HG02852 (cell line): ENCODE results near the gene VENTX.
"Not testable (repeated sequence)": the region's sequence is repeated elsewhere in the genome, so short reads cannot be mapped to it uniquely, and the experiment has no call there.

Experiments
- ATAC-seq: cut with Tn5 transposase; IDR thresholded peaks from one replicate; pipeline ENCODE4 v1.9.1; 2021; ENCODE audit warnings: mild to moderate bottlenecking, moderate library complexity; ENCODE audit not compliant: unreplicated experiment

VENTX gene

DNA sequence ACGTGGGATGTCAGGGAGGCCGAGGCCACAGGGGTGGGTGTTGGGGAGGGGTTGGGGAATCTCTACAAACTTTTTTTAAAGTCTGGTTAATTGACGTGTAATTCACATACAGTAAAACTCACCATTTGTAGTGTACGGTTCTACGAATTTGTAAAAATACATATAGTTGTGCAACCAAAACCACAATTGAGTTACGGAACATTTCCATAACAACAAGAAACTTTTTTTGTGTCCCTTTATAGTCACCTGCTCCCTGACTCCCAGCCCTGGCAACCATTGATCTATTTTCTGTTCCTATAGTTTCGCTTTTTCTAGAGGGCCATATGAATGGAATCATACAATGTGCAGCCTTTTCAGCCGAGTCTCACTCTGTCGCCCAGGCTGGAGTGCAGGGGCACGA is 2.9 kb upstream of the VENTX start:
- ATAC-seq: not testable (repeated sequence)

GRCh38 chr10:133235265-133235855 is 2.3 kb upstream of the VENTX start:
- no peak for ATAC-seq

GRCh38 chr10:133235932-133236331 is 1.7 kb upstream of the VENTX start:
- no peak for ATAC-seq

GRCh38 chr10:133236401-133237240 is 1.0 kb upstream of the VENTX start:
- no peak for ATAC-seq

- no peak for ATAC-seq
Measured at GRCh38 chr10:133237241-133237587, 441 bp upstream of the VENTX start.

- no peak for ATAC-seq
Measured at GRCh38 chr10:133238466-133238804, 780 bp downstream of the VENTX start.

GRCh38 chr10:133239990-133240389 is 2.3 kb downstream of the VENTX start:
- no peak for ATAC-seq

DNA sequence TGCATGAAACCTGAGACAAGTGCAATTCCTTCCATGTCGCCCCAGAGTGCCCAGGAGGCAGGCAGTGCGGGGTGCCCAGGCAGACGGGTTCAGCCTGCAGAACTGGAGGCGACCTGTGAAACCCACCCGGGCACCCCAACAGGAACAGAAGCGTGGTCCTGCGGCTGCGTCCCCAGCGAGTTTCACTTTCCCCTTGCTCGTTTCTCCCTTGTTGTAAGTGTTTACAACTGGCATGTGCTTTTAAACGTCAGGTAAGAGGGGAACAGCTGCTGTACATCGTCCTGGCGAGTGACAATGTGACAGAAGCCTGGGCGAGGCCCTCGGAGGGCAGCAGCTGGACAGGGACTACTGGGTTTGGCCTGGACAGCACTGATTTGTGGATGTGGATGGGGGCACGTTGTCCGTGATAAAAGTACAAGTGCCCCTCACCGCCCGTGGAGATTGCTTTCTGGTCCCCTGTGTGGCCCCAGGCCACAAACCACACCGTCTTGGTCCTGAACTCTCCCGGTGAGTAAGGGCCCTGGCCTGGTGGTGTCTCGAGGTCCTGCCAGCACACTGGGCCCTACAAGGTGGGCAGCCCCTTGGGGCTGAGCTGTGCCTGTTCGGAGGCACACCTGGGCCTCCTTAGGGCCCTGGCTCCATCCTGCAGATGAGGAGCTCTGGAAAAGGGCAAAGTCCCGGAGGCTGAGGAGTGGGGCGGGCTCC is 4.0 kb downstream of the VENTX start:
- ATAC-seq: no peak

GRCh38 chr10:133242611-133243356 is 5.1 kb downstream of the VENTX start:
- no peak for ATAC-seq

DNA sequence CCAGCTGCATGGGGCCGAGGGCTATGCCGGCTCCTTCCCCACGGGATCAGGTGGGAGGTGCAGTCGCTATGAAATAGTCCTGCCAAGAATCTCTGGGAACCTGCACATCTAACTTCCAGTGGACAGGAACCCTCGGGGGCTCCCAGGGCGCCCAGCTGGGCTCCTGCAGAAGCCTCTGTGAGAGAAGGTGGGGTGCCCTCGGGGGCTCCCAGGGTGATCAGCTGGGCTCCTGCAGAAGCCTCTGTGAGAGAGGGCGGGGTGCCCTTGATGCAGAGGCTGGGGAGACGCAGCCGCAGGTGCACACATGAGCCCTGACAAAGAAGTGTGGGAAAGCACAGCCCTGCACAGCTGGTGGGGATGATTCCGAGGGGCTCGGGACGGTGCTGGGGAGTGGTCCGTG is 5.9 kb downstream of the VENTX start:
- no peak for ATAC-seq

- ATAC-seq: no peak
Measured at GRCh38 chr10:133245439-133246235, 8.0 kb downstream of the VENTX start.

GRCh38 chr10:133246236-133246626 is 8.6 kb downstream of the VENTX start:
- no peak for ATAC-seq

- no peak for ATAC-seq
Measured at GRCh38 chr10:133247681-133248333, 10.2 kb downstream of the VENTX start.

DNA sequence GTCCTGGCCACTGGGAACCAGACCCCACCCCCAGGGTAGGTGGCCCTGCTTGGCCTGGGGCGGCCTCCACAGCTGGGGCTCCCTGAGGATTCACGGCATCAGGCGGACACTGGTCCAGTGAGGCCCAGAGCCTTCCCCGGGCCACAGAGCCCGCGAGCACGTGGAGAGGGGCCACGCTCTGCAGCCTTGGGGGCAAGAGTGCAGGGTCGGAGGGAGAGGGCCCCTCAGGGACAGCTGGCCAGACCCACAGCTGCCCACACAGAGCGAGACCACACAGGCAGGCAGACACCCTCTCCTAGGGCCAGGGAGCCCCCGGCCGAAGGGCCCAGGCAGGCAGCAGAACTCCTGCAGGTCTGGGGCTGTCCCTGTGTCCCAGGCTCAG is 10.7 kb downstream of the VENTX start:
- ATAC-seq: no peak

DNA sequence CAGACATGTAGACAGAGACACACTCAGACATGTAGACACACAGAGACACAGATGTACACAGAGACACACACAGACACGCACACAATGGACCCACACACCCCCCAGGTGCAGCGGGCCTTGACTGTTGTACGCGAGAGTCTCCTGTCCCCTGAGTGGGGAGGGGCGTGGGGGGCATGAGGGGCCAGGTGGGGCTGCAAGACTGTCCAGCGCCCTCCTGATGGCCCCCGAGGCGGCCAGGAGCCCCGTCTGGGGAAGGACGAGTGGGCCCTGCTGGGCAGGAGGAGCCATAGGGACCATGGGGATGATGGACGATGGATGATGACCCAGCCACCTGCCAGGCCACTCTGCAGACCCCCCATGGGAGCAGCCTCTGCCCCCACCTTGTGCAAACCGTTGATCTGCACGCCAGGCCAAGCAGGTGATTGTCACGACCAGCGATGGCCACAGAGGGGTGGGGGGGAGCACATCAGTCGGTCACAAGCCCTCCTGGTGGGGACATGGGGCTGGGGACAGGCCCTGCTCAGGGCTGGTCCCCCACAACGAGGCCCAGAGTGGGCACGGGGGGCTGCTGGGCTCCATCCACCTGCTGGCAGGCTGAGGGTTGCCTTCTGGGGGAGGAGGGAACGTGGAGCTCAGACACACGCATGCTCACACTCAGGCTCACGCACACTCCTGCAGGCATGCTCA is 11.6 kb downstream of the VENTX start:
- no peak for ATAC-seq

- no peak for ATAC-seq
Measured at GRCh38 chr10:133249975-133250754, 12.5 kb downstream of the VENTX start.

DNA sequence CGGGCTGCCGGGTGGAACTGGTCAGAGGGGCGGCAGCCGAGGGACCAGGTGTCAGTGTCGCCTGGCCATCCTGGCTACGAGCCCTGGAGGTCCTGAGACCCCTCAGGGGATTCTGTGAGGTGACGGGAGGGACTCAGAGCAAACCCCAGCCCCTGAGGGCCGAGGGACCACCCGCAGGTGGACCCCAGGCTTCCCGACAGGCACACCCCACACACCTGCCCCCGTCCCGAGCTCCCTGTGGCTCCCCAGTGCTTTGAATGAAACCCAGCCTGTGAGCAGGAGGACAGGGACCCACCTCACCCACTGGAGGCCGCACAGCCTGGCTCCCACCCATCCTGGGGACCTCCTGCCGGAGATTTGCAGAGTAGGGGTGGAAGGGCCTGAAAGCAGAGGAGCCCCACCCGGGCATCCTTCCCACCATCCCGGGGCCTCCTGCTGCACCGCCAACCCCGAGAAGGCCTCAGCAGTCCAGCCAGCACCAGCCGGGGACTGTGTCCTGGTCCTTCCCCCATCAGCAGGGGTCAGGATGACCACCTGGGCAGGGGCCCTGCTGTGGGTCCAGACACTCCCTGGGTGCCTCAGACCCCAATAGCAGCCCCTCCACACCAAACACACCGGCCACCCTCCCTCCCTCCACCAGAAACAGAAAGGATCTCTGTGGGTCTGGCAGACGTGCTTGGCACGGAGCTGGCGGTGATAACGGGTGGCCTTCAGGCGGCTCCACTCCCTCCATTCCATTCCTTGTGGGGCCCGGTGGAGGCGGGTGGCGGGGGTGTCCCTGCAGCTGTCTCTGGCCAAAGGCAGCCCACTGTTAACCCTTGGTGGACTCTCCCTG is 13.9 kb downstream of the VENTX start:
- no peak for ATAC-seq

- ATAC-seq: no peak
Measured at GRCh38 chr10:133252223-133252552, 14.5 kb downstream of the VENTX start.
